IMR-90 (cell line): ENCODE results near the gene DIP2A. TPM values are rescaled to one million over a fixed set of nuclear protein-coding genes. Genes with fewer than 3 reads are reported as not detected.

Experiments
- ATAC-seq: fragments of 200-7000 bp; cut with Tn5 transposase; 2 replicates; pipeline ENCODE4 v1.9.1; 2020; ENCODE audit warnings: low read depth, mild to moderate bottlenecking, moderate library complexity
- BruUV-seq: library from RNA; stranded (reverse); fragments of 400-500 nt; replicated peaks from 2 replicates; lab custom pipeline; 2021; lab: Mats Ljungman, UMichigan
- CTCF ChIA-PET: fragments of 300-600 bp; formaldehyde crosslinking; extraction: SDS; loops from one replicate; lab custom pipeline; 2021; ENCODE audit warnings: antibody characterized with exemption; lab: Yijun Ruan, JAX
- POLR2A ChIA-PET: fragments of 300-600 bp; sonication (Branson Sonifier 250); formaldehyde crosslinking; loops from one replicate; lab custom pipeline; 2022; ENCODE audit warnings: antibody characterized with exemption; ENCODE audit not compliant: unreplicated experiment; lab: Charles Lee
- DNase-seq: peaks from one replicate; pipeline ENCODE4 v3.0.0; 2013
- H2AFZ ChIP-seq: replicated peaks from 2 replicates; pipeline ENCODE3; 2013; ENCODE audit warnings: low read length, mild to moderate bottlenecking; ENCODE audit not compliant: poor library complexity
- H2AK5ac ChIP-seq: 2 replicates; pipeline ENCODE4 v1.6.1; 2013; ENCODE audit warnings: low read depth, low read length, inconsistent platforms
- H2AK9ac ChIP-seq: replicated peaks from 2 replicates; pipeline ENCODE3; 2013; ENCODE audit warnings: mild to moderate bottlenecking, low read depth, low read length, moderate library complexity; ENCODE audit not compliant: poor library complexity
- H2BK120ac ChIP-seq: 2 replicates; pipeline ENCODE4 v1.6.1; 2013; ENCODE audit warnings: low read depth, low read length, inconsistent platforms
- H2BK15ac ChIP-seq: 3 replicates; pipeline ENCODE4 v1.6.1; 2013; ENCODE audit warnings: low read depth, low read length, inconsistent platforms
- H2BK20ac ChIP-seq: 2 replicates; pipeline ENCODE4 v1.6.1; 2013; ENCODE audit warnings: low read depth, mild to moderate bottlenecking, inconsistent platforms, low read length, moderate library complexity
- H2BK5ac ChIP-seq: 2 replicates; pipeline ENCODE4 v1.6.1; 2013; ENCODE audit warnings: mild to moderate bottlenecking, low read depth, low read length, inconsistent platforms; ENCODE audit not compliant: poor library complexity, severe bottlenecking
- H3K14ac ChIP-seq: replicated peaks from 2 replicates; pipeline ENCODE4 v1.6.1; 2013; ENCODE audit warnings: low read depth, low read length, inconsistent platforms
- H3K18ac ChIP-seq: 2 replicates; pipeline ENCODE4 v1.6.1; 2013; ENCODE audit warnings: low read depth, low read length, control low read depth
- H3K23ac ChIP-seq: 2 replicates; pipeline ENCODE4 v1.6.1; 2013; ENCODE audit warnings: low read depth, low read length, inconsistent platforms
- H3K27ac ChIP-seq: 2 replicates; pipeline ENCODE4 v1.5.1; 2013; ENCODE audit warnings: mild to moderate bottlenecking, control low read depth, low read length; ENCODE audit not compliant: insufficient read depth
- H3K27me3 ChIP-seq: 2 replicates; pipeline ENCODE4 v1.6.1; 2013; ENCODE audit warnings: low read length; ENCODE audit not compliant: control insufficient read depth, insufficient read depth
- H3K36me3 ChIP-seq: 2 replicates; pipeline ENCODE4 v1.6.1; 2013; ENCODE audit warnings: low read length, mixed read lengths; ENCODE audit not compliant: control insufficient read depth, insufficient read depth
- H3K4ac ChIP-seq: 2 replicates; pipeline ENCODE4 v1.6.1; 2013; ENCODE audit warnings: low read depth, low read length, inconsistent platforms
- H3K4me1 ChIP-seq: 2 replicates; pipeline ENCODE4 v1.6.1; 2013; ENCODE audit warnings: low read length, mixed read lengths; ENCODE audit not compliant: control insufficient read depth, insufficient read depth
- H3K4me2 ChIP-seq: 2 replicates; pipeline ENCODE4 v1.6.1; 2013; ENCODE audit warnings: low read depth, mild to moderate bottlenecking, control low read depth, low read length, moderate library complexity
- H3K4me3 ChIP-seq: 2 replicates; pipeline ENCODE4 v1.5.1; 2013; ENCODE audit warnings: low read depth, mild to moderate bottlenecking, control low read depth, low read length, moderate library complexity; ENCODE audit not compliant: insufficient read depth
- H3K56ac ChIP-seq: 2 replicates; pipeline ENCODE4 v1.6.1; 2013; ENCODE audit warnings: low read length, inconsistent platforms; ENCODE audit not compliant: insufficient read depth; ENCODE audit errors: extremely low read depth
- H3K79me1 ChIP-seq, 2 experiments: 2 replicates each; pipeline ENCODE4 v1.6.1; 2013; ENCODE audit warnings: low read length in 2 of 2, inconsistent platforms in 1 of 2, low read depth in 1 of 2
- H3K9ac ChIP-seq: 2 replicates; pipeline ENCODE4 v1.6.1; 2013; ENCODE audit warnings: low read depth, low read length, control low read depth
- H3K9me1 ChIP-seq: 2 replicates; pipeline ENCODE4 v1.6.1; 2013; ENCODE audit warnings: low read length, inconsistent platforms; ENCODE audit not compliant: insufficient read depth
- H3K9me3 ChIP-seq: 2 replicates; pipeline ENCODE4 v1.6.1; 2013; ENCODE audit warnings: low read length; ENCODE audit not compliant: control insufficient read depth, insufficient read depth
- H4K20me1 ChIP-seq: 2 replicates; pipeline ENCODE4 v1.6.1; 2013; ENCODE audit warnings: low read length, inconsistent platforms; ENCODE audit not compliant: insufficient read depth
- H4K5ac ChIP-seq: 2 replicates; pipeline ENCODE4 v1.6.1; 2013; ENCODE audit warnings: mild to moderate bottlenecking, low read depth, low read length, control low read depth
- H4K8ac ChIP-seq, 2 experiments: 2 replicates each; pipeline ENCODE4 v1.6.1; 2013; ENCODE audit warnings: low read depth in 2 of 2, low read length in 2 of 2, control low read depth in 1 of 2, inconsistent platforms in 1 of 2
- H4K91ac ChIP-seq: 2 replicates; pipeline ENCODE4 v1.6.1; 2013; ENCODE audit warnings: low read depth, low read length, inconsistent platforms; ENCODE audit not compliant: insufficient read depth
- BHLHE40 ChIP-seq: fragments of 150-350 bp; IDR thresholded peaks from 2 replicates; pipeline ENCODE4 v1.6.1; 2016; ENCODE audit warnings: mild to moderate bottlenecking, low read depth, low read length
- CEBPB ChIP-seq: IDR thresholded peaks from 2 replicates; pipeline ENCODE4 v1.6.1; 2012; ENCODE audit warnings: low read depth, low read length, improper control_type of control experiment
- FOS ChIP-seq: fragments of 150-350 bp; IDR thresholded peaks from 2 replicates; pipeline ENCODE4 v1.6.1; 2016; ENCODE audit warnings: low read depth, low read length
- MAFK ChIP-seq: IDR thresholded peaks from 2 replicates; pipeline ENCODE4 v1.6.1; 2012; ENCODE audit warnings: low read depth, low read length, improper control_type of control experiment
- MAZ ChIP-seq: IDR thresholded peaks from 2 replicates; pipeline ENCODE4 v1.6.1; 2012; ENCODE audit warnings: low read depth, mild to moderate bottlenecking, low read length, improper control_type of control experiment, moderate library complexity, borderline replicate concordance
- MXI1 ChIP-seq: IDR thresholded peaks from 2 replicates; pipeline ENCODE4 v1.6.1; 2012; ENCODE audit warnings: low read depth, mild to moderate bottlenecking, low read length, moderate library complexity, borderline replicate concordance
- NFE2L2 ChIP-seq: fragments of 150-350 bp; IDR thresholded peaks from 2 replicates; pipeline ENCODE4 v1.6.1; 2016; ENCODE audit warnings: low read depth, mild to moderate bottlenecking, low read length
- RCOR1 ChIP-seq: IDR thresholded peaks from 2 replicates; pipeline ENCODE4 v1.6.1; 2012; ENCODE audit warnings: mild to moderate bottlenecking, low read length, improper control_type of control experiment; ENCODE audit not compliant: insufficient replicate concordance
- SMC3 ChIP-seq: fragments of 150-350 bp; IDR thresholded peaks from 2 replicates; pipeline ENCODE4 v1.6.1; 2016; ENCODE audit warnings: low read depth, mild to moderate bottlenecking, antibody characterized with exemption, low read length, moderate library complexity
- WGBS, 2 experiments: methylation state at CpG; one replicate each; pipeline versions ENCODE4 v1.1.5 to v1.1.7; 2013; ENCODE audit warnings: missing lambda C conversion rate in 2 of 2; ENCODE audit not compliant: insufficient read length in 1 of 2; ENCODE audit errors: extremely low coverage in 2 of 2; 5-methylcytosine and 5-hydroxymethylcytosine counted together
- dilution Hi-C: fragments of 300-500 bp; cut with HindIII; formaldehyde crosslinking; loops from one replicate; pipeline ENCODE4 v1.14.3; 2018; ENCODE audit warnings: low sequenced_read_pairs; ENCODE audit not compliant: unreplicated experiment
- in situ Hi-C: fragments of 300-500 bp; cut with MboI; formaldehyde crosslinking; loops from 3 replicates; pipeline ENCODE4 v1.14.3; 2019; ENCODE audit warnings: low sequenced_read_pairs, inconsistent platforms, mixed read lengths
- intact Hi-C: fragments of 100-400 bp; cut with micrococcal nuclease; formaldehyde crosslinking; loops from 2 replicates; pipeline ENCODE4 v1.10.0; 2022
- polyA plus RNA-seq, 3 experiments: library from polyadenylated mRNA; depleted of rRNA; stranded (reverse); fragments of >200 nt; gene quantifications; 2 replicates each; pipeline ENCODE4 v1.2.3, GENCODE V29; 2012; ENCODE audit warnings: low replicate concordance in 1 of 3
- total RNA-seq: library from RNA; depleted of rRNA; stranded (reverse); fragments of >200 nt; gene quantifications from 2 replicates; pipeline ENCODE4 v1.2.3, GENCODE V29; 2012
- TF ChIP-seq, protein P1 (sequence below): fragments of 150-350 bp; IDR thresholded peaks from 2 replicates; pipeline ENCODE4 v1.6.1; 2016; ENCODE audit warnings: low read depth, mild to moderate bottlenecking, low read length, moderate library complexity, borderline replicate concordance
- TF ChIP-seq, protein P2 (sequence below): conservative IDR thresholded peaks from 2 replicates; pipeline ENCODE4 v1.5.1; 2012; ENCODE audit warnings: mild to moderate bottlenecking, low read depth, low read length, improper control_type of control experiment

DIP2A gene
- total and polyA plus RNA-seq, 2 of the 4 experiments (the other 2 are of a cell fraction): 17.9 to 24.3 TPM

DNA sequence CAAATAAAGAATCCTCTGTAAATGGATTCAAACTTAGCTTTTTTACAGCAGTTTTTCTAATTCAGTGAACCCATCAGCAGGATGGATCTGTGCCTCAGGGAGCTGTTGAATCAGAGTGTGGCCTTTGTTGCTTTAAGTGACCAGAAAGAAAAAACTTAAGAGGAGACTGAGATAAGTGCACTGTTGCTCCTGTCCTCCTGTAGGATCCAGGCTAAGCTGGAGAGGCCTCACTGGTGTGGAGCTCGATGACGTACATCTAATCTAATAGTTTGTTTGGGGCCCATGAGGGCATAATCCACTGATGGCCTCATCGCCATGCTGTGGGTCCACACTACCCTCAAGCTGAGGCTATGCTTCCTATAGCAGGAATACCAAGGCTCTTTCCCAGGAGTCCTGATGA is 10.6 kb downstream of the DIP2A start:
- H3K56ac ChIP-seq: no peak overlapping the region
- no TSS peak for BruUV-seq
- no peak overlapping the region for H3K4me3 ChIP-seq
- H3K27ac ChIP-seq: no peak overlapping the region
- peaks cover 25 to 65% of the 10 kb centered on the region in 2 experiments for H3K79me1 ChIP-seq
- dilution Hi-C loops: no loop called here
- WGBS, 2 experiments: 89% methylated on average over 3 of the region's 3 CpGs; no CpG with 5 or more reads in 1 of the 2 experiments
- no peaks in the 10 kb centered on the region for H3K27me3 ChIP-seq
- H3K36me3 ChIP-seq: peaks cover 5% of the 10 kb centered on the region; the same call in 1 of the 2 replicates
- no peak overlapping the region for H3K9ac ChIP-seq
- H4K20me1 ChIP-seq: peaks cover 15% of the 10 kb centered on the region
- no peaks in the 10 kb centered on the region for H3K9me3 ChIP-seq
- no peak overlapping the region for H4K5ac ChIP-seq
- H2AFZ ChIP-seq: no peak overlapping the region
- H2BK120ac ChIP-seq: no peak overlapping the region
- no peak overlapping the region for H3K23ac ChIP-seq
- H2BK20ac ChIP-seq: no peak overlapping the region
- no peak overlapping the region for H3K4ac ChIP-seq
- TF ChIP-seq MXI1: no peak
- no peak for TF ChIP-seq FOS
- no peak for TF ChIP-seq MAZ
- no peak for TF ChIP-seq BHLHE40
- TF ChIP-seq, protein P1, sequence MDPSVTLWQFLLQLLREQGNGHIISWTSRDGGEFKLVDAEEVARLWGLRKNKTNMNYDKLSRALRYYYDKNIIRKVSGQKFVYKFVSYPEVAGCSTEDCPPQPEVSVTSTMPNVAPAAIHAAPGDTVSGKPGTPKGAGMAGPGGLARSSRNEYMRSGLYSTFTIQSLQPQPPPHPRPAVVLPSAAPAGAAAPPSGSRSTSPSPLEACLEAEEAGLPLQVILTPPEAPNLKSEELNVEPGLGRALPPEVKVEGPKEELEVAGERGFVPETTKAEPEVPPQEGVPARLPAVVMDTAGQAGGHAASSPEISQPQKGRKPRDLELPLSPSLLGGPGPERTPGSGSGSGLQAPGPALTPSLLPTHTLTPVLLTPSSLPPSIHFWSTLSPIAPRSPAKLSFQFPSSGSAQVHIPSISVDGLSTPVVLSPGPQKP: no peak
- no peak for TF ChIP-seq MAFK
- no peak for TF ChIP-seq NFE2L2
- TF ChIP-seq, protein P2, sequence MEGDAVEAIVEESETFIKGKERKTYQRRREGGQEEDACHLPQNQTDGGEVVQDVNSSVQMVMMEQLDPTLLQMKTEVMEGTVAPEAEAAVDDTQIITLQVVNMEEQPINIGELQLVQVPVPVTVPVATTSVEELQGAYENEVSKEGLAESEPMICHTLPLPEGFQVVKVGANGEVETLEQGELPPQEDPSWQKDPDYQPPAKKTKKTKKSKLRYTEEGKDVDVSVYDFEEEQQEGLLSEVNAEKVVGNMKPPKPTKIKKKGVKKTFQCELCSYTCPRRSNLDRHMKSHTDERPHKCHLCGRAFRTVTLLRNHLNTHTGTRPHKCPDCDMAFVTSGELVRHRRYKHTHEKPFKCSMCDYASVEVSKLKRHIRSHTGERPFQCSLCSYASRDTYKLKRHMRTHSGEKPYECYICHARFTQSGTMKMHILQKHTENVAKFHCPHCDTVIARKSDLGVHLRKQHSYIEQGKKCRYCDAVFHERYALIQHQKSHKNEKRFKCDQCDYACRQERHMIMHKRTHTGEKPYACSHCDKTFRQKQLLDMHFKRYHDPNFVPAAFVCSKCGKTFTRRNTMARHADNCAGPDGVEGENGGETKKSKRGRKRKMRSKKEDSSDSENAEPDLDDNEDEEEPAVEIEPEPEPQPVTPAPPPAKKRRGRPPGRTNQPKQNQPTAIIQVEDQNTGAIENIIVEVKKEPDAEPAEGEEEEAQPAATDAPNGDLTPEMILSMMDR: no peak
- no peak for TF ChIP-seq CEBPB
- TF ChIP-seq SMC3: no peak
- no peak for TF ChIP-seq RCOR1
- peaks cover 15% of the 10 kb centered on the region for H3K9me1 ChIP-seq
- peaks cover 4% of the 10 kb centered on the region; the same call in 1 of the 2 replicates for H3K4me1 ChIP-seq
- H3K4me2 ChIP-seq: no peak overlapping the region
- DNase-seq (no peak), ATAC-seq (no peak)
- no peak overlapping the region for H4K8ac ChIP-seq
- no peak overlapping the region for H4K91ac ChIP-seq
- no peak overlapping the region for H2AK5ac ChIP-seq
- H3K14ac ChIP-seq: no peak overlapping the region
- ChIA-PET CTCF (no interaction called here), POLR2A (no interaction called here)
- no peak overlapping the region for H2BK15ac ChIP-seq
- intact Hi-C loops: no loop called here
- no peak overlapping the region for H2AK9ac ChIP-seq
- H2BK5ac ChIP-seq: no peak overlapping the region
- no peak overlapping the region for H3K18ac ChIP-seq
- in situ Hi-C loops: no loop called here
